ENCODE measurements around the gene YPEL5. TPM values are rescaled to one million over a fixed set of nuclear protein-coding genes. Genes with fewer than 3 reads are reported as not detected.

The YPEL5 gene
- total and polyA plus RNA-seq, 2 experiments from 2014 or later, result 94.4 to 98.3 TPM

- Histone ChIP-seq H3K79me2 (no peaks in the 10 kb centered on the region), H3K9me3 (ENCODE audit: low read depth) (no peaks in the 10 kb centered on the region), H3K9me2 (replicated peaks; ENCODE audit: insufficient read depth) (no peaks in the 10 kb centered on the region), H3K4me2 (no peak overlapping the region), H3K4me1 (ENCODE audit: insufficient read depth) (peaks cover 11% of the 10 kb centered on the region), H3K36me3 (replicated peaks; ENCODE audit: insufficient read depth, low read depth) (no peaks in the 10 kb centered on the region), H4K20me1 (ENCODE audit: insufficient read depth, poor library complexity, severe bottlenecking) (no peaks in the 10 kb centered on the region), H3K4me3 (no peak overlapping the region), H3K27me3 (no peaks in the 10 kb centered on the region), H3K27ac (no peak overlapping the region), H2AFZ (no peak overlapping the region)
- WGBS (ENCODE audit: low lambda C conversion rate, missing lambda C conversion rate), result 96% methylated on average over 13 of the region's 13 CpGs
- DNase-seq (ENCODE audit: low spot score), result no peak
- TF ChIP-seq EZH2phosphoT487 (IDR thresholded peaks at IDR 0.05; ENCODE audit: low read depth, severe bottlenecking, unreplicated experiment), result no peak
- TF ChIP-seq CTCF (IDR thresholded peaks at IDR 0.05; ENCODE audit: poor library complexity), result no peak
- no peak for TF ChIP-seq EZH2 (IDR thresholded peaks at IDR 0.05; ENCODE audit: borderline replicate concordance)
Observed at GRCh38 chr2:30190637-30191036, 43.8 kb downstream of the YPEL5 start.

DNA sequence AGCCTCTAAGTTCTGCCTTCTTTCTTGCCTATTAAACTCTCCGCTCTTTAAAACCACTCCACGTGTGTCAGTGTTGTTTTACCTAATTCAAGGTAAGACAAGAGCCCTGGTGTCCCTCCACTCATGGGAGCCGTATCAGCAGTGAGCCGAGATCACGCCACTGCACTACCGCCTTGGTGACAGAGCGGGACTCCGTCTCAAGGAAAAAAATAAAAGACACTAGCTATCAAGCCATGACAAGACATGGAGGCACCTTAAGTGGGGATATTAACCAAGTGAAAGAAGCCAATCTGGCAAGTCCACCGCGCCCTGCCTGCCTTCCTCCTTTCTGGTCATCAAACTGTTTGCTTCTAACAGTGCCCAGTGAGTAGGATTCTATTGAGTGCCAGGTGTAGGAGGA is 44.3 kb downstream of the YPEL5 start:
- TF ChIP-seq CTCF (IDR thresholded peaks at IDR 0.05; ENCODE audit: poor library complexity) (no peak), EZH2 (IDR thresholded peaks at IDR 0.05; ENCODE audit: borderline replicate concordance) (no peak), EZH2phosphoT487 (IDR thresholded peaks at IDR 0.05; ENCODE audit: low read depth, severe bottlenecking, unreplicated experiment) (no peak)
- H3K4me2 ChIP-seq, result no peak overlapping the region
- no peaks in the 10 kb centered on the region for H3K36me3 ChIP-seq (replicated peaks; ENCODE audit: insufficient read depth, low read depth)
- no peak overlapping the region for H2AFZ ChIP-seq
- no peak for DNase-seq (ENCODE audit: low spot score)
- no peaks in the 10 kb centered on the region for H3K9me3 ChIP-seq (ENCODE audit: low read depth)
- H4K20me1 ChIP-seq (ENCODE audit: insufficient read depth, poor library complexity, severe bottlenecking), result no peaks in the 10 kb centered on the region
- H3K4me1 ChIP-seq (ENCODE audit: insufficient read depth), result peaks cover 11% of the 10 kb centered on the region
- H3K9me2 ChIP-seq (replicated peaks; ENCODE audit: insufficient read depth), result no peaks in the 10 kb centered on the region
- H3K27ac ChIP-seq, result no peak overlapping the region
- no peak overlapping the region for H3K4me3 ChIP-seq
- 94% methylated on average over 10 of the region's 10 CpGs for WGBS (ENCODE audit: low lambda C conversion rate, missing lambda C conversion rate)
- H3K27me3 ChIP-seq, result no peaks in the 10 kb centered on the region
- no peaks in the 10 kb centered on the region for H3K79me2 ChIP-seq

GRCh38 chr2:30191819-30192271 is 45.0 kb downstream of the YPEL5 start:
- no peaks in the 10 kb centered on the region for H4K20me1 ChIP-seq (ENCODE audit: insufficient read depth, poor library complexity, severe bottlenecking)

More at GRCh38 chr2:30191819-30192271, 45.0 kb downstream of the YPEL5 start:
- WGBS (ENCODE audit: low lambda C conversion rate, missing lambda C conversion rate), result 27% methylated on average over 7 of the region's 7 CpGs
- Histone ChIP-seq H3K36me3 (replicated peaks; ENCODE audit: insufficient read depth, low read depth) (no peaks in the 10 kb centered on the region), H3K27me3 (no peaks in the 10 kb centered on the region), H2AFZ (no peak overlapping the region), H3K4me3 (no peak overlapping the region), H3K79me2 (no peaks in the 10 kb centered on the region), H3K4me2 (no peak overlapping the region), H3K9me3 (ENCODE audit: low read depth) (no peaks in the 10 kb centered on the region), H3K27ac (no peak overlapping the region), H3K4me1 (ENCODE audit: insufficient read depth) (peaks cover 11% of the 10 kb centered on the region), H3K9me2 (replicated peaks; ENCODE audit: insufficient read depth) (no peaks in the 10 kb centered on the region)
- no peak for DNase-seq (ENCODE audit: low spot score)
- no peak for TF ChIP-seq EZH2 (IDR thresholded peaks at IDR 0.05; ENCODE audit: borderline replicate concordance)
- TF ChIP-seq EZH2phosphoT487 (IDR thresholded peaks at IDR 0.05; ENCODE audit: low read depth, severe bottlenecking, unreplicated experiment), result no peak
- no peak for TF ChIP-seq CTCF (IDR thresholded peaks at IDR 0.05; ENCODE audit: poor library complexity)

Measured in hepatocyte (in vitro differentiated cells).